Chondrocyte (in vitro differentiated cells): Measurements from ENCODE around the gene MFGE8. TPM values are rescaled to one million over a fixed set of nuclear protein-coding genes. Genes with fewer than 3 reads are reported as not detected.
A peak's percentile ranks its signal among the peaks of the same experiment; 100 is the strongest.

Source experiments
- DNase-seq: peaks from one replicate; pipeline ENCODE4 v3.0.0; 2021; ENCODE audit warnings: mixed read lengths, low spot score
- H3K27ac Mint-ChIP-seq: one replicate; pipeline ENCODE4 v1.8.0; 2021; ENCODE audit warnings: mild to moderate bottlenecking, moderate library complexity, mixed read lengths; ENCODE audit not compliant: unreplicated experiment
- H3K27me3 Mint-ChIP-seq: 2 replicates; pipeline ENCODE4 v1.8.0; 2021; ENCODE audit warnings: low read depth, mixed read lengths
- H3K36me3 Mint-ChIP-seq: 2 replicates; pipeline ENCODE4 v1.8.0; 2021; ENCODE audit warnings: low read depth, mixed read lengths
- H3K4me1 Mint-ChIP-seq: 2 replicates; pipeline ENCODE4 v1.8.0; 2021; ENCODE audit warnings: low read depth, mild to moderate bottlenecking, mixed read lengths
- H3K4me3 Mint-ChIP-seq: one replicate; pipeline ENCODE4 v1.8.0; 2021; ENCODE audit warnings: mild to moderate bottlenecking, moderate library complexity, mixed read lengths; ENCODE audit not compliant: unreplicated experiment
- H3K9me3 Mint-ChIP-seq: 2 replicates; pipeline ENCODE4 v1.8.0; 2021; ENCODE audit warnings: low read depth, mixed read lengths
- CTCF ChIP-seq: fragments of 200-600 bp; sonication (generic); IDR thresholded peaks from 2 replicates; pipeline ENCODE4 v1.5.0; 2021; ENCODE audit warnings: antibody characterized with exemption, mild to moderate bottlenecking, moderate library complexity
- total RNA-seq: library from RNA; stranded (reverse); gene quantifications from 3 replicates; pipeline ENCODE4 v1.2.1, GENCODE V29; 2021

The MFGE8 gene
- total RNA-seq, 1 donor from 2014 or later, result 305 TPM

GRCh38 chr15:88860212-88860611 is 53.0 kb downstream of the MFGE8 start:
- H3K9me3 Mint-ChIP-seq, result peaks cover 3% of the 10 kb centered on the region
- peaks cover 2% of the 10 kb centered on the region for H3K27me3 Mint-ChIP-seq
- no peak for TF ChIP-seq CTCF
- DNase-seq, result no peak
- no peak overlapping the region for H3K4me3 Mint-ChIP-seq
- no peak overlapping the region for H3K27ac Mint-ChIP-seq
- H3K4me1 Mint-ChIP-seq, result no peaks in the 10 kb centered on the region
- peaks cover 17% of the 10 kb centered on the region for H3K36me3 Mint-ChIP-seq

DNA sequence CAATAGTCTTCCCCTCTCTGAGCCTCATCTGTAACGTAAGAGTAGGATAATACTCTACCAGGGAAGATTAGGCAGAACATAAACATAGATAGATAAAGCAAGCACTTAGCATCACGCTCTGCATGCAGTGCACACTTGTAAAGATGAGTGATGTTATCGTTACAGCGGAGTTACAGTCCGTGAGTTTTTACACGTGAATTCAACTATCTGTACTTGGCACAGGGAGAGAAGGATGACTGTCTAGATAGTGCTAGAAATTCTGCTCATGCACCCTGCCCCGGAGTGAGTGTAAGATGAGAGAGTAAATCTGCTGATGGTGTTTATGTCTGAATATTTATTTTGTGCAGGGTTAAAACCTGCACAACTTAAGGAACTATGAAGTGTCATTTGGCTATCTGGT is 53.6 kb downstream of the MFGE8 start:
- no peak overlapping the region for H3K4me3 Mint-ChIP-seq
- TF ChIP-seq CTCF, result no peak
- no peak overlapping the region for H3K27ac Mint-ChIP-seq
- no peak for DNase-seq
- H3K4me1 Mint-ChIP-seq, result no peaks in the 10 kb centered on the region
- H3K36me3 Mint-ChIP-seq, result peaks cover 20% of the 10 kb centered on the region
- H3K27me3 Mint-ChIP-seq, result peaks cover 2% of the 10 kb centered on the region
- peaks cover 3% of the 10 kb centered on the region for H3K9me3 Mint-ChIP-seq

DNA sequence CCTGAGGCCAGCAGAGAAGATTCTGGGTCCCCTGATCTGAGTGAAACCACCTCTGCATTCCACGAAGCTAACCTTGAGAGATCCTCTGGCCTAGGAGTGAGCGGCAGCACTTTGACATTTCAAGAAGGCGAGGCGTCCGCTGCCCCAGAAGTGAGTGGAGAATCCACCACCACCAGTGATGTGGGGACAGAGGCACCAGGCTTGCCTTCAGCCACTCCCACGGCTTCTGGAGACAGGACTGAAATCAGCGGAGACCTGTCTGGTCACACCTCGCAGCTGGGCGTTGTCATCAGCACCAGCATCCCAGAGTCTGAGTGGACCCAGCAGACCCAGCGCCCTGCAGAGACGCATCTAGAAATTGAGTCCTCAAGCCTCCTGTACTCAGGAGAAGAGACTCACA is 54.2 kb downstream of the MFGE8 start:
- peaks cover 2% of the 10 kb centered on the region for H3K27me3 Mint-ChIP-seq
- no peaks in the 10 kb centered on the region for H3K4me1 Mint-ChIP-seq
- TF ChIP-seq CTCF, result no peak
- peaks cover 21% of the 10 kb centered on the region for H3K36me3 Mint-ChIP-seq
- H3K4me3 Mint-ChIP-seq, result no peak overlapping the region
- H3K27ac Mint-ChIP-seq, result no peak overlapping the region
- peaks cover 3% of the 10 kb centered on the region for H3K9me3 Mint-ChIP-seq
- peak; percentile 71 for DNase-seq

- Mint-ChIP-seq H3K27me3 (peaks cover 7% of the 10 kb centered on the region), H3K9me3 (no peaks in the 10 kb centered on the region), H3K4me3 (no peak overlapping the region), H3K27ac (no peak overlapping the region), H3K4me1 (no peaks in the 10 kb centered on the region), H3K36me3 (peaks cover 31% of the 10 kb centered on the region)
- no peak for TF ChIP-seq CTCF
- no peak for DNase-seq
These were observed 60.7 kb downstream of the MFGE8 start for GRCh38 chr15:88852476-88852875.

DNA sequence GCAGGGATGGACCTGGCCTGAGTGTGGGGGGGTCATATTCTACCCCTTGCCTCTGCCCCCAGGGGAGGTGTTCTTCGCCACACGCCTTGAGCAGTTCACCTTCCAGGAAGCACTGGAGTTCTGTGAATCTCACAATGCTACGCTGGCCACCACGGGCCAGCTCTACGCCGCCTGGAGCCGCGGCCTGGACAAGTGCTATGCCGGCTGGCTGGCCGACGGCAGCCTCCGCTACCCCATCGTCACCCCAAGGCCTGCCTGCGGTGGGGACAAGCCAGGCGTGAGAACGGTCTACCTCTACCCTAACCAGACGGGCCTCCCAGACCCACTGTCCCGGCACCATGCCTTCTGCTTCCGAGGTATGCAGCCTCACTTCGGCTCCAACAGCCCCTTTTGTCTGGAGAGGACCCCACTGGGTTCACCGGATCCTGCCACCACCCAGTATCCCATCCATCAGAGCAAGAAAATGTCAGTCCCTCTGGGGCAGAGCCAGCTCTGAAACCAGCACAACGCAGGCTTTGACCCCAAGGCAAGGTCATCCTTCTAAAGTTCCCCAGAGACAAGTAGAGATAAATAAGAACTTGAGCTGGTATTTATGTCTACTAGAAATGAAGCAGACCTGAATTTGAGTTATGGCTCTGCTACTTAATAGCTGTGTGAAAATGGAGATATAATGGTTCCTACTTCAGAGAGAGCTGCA is 63.7 kb downstream of the MFGE8 start:
- H3K4me1 Mint-ChIP-seq, result no peaks in the 10 kb centered on the region
- DNase-seq, result no peak
- H3K27ac Mint-ChIP-seq, result no peak overlapping the region
- TF ChIP-seq CTCF, result no peak
- no peaks in the 10 kb centered on the region for H3K9me3 Mint-ChIP-seq
- H3K27me3 Mint-ChIP-seq, result peaks cover 4% of the 10 kb centered on the region
- H3K4me3 Mint-ChIP-seq, result no peak overlapping the region
- H3K36me3 Mint-ChIP-seq, result peaks cover 32% of the 10 kb centered on the region

Other genes with a start within 250 kb of the MFGE8 start
- 21.5 to 176 TPM (median 171 TPM) in 3 replicates for gene ACAN, start 109.9 kb downstream of the MFGE8 start, total RNA-seq
- 29.9 to 78.2 TPM (median 73.7 TPM) in 3 replicates for gene HAPLN3, start 17.8 kb downstream of the MFGE8 start, total RNA-seq
- gene ABHD2, start 175.1 kb upstream of the MFGE8 start, total RNA-seq, result 50.0 to 58.5 TPM (median 50.5 TPM) in 3 replicates